ENCODE measurements around the gene LILRB3.
"Not testable (repeated sequence)": the region's sequence is repeated elsewhere in the genome, so short reads cannot be mapped to it uniquely, and the experiment has no call there.

Gene LILRB3

DNA sequence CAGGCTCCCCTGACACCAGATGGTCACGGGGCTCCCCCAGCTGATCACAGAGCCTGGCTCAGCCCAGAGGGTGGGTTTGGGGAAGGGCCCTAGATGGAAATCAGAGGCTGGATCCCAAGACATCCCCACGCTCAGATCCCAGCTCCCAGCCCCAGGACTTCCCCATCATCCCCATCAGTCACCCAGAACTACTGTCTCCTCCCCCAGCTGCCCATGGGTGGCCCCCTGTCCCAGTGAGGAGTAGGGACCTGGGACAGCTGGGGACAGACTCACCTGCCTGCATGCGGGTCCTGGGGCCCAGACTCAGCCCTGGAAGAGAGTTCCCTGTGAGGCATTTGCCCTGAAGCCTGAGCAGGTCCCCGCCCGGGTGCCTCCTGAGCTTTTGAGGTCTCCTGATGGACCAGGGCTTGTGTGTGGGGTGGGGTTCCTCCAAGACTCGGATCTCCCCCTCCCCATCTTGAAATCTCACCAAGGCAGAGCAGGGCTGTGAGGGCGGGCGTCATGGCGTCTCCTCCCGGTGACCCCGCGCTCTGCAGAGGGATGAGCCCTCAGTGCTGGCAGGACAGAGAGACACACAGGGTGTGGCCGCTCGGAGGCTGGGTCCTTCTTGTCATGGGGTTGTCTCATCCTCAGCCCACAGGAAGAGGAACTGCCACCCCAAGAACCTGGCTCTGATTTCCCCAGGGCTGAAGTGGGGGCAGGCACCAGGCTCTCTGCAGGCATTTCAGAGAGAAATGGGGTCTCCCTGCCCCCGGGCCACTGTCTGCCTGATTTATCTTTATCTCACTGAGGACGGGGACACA lies at the start of gene LILRB3:
LILRB3 (minus strand) TSS at position 534 of the 803 bp plus-strand sequence; CDS start at position 503, 31 bp downstream.
- DNase-seq (ENCODE audit: low read depth in 2 of 2), result not testable (repeated sequence)

DNA sequence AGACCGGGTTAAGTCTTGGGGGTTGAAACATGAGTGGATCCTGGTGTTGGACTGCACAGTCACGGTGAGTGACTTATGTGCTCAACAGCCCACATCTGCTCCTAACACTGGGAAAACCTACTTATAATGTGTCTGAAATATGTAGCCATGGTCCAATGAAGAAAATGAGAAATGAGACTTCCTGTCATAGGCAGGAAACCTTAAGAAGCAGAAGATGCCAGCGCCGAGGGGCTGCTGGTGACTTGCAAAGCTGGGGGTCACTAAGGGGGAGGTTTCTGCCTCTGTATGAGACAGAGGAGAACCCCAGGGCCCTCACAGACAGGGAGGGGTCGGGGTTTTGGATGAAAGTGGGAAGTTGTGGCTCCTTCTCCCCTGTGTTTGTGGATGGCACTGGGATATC lies 49.4 kb upstream of the LILRB3 start:
- DNase-seq (ENCODE audit: low read depth in 2 of 2), result not testable (repeated sequence)

DNA sequence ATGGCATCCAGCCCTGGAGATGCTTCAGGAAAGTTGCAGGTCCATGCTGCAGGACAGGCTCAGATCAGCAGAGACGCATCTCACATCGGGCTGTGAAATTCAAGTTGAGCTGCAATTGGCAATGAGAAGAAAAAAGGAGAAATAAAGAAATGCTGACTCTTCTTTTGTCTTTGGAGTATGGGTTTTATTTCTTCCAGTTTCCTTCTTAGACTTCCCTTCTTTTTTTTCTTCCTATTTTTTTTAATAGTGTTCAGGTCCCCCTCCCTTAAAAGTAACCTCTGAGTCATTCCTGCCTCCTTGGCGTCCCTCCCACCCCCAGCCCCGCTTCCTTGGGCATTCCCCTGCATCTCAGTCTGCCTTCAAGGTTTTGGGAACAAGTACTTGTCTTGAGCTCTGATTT lies 48.8 kb upstream of the LILRB3 start:
- DNase-seq (ENCODE audit: low read depth in 2 of 2), result not testable (repeated sequence)

DNA sequence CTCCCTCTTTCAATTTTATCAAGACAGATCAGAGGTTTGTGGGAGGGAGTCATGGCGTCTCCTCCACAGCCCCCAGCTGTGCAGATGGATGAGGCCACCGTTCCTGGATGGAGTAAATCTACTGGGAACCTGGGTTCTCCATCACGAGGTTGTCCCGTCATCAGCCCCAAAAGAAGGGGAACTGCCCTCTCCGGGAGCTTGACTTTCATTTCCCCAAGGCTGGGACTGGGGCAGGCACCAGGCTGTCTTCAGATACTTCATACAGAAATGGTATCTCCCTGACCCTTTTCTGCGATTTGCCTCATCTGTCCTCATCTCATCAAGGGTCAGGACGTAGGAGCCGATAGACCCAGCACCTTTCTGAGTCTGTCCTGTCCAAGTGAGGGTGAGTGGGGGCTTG lies 48.3 kb upstream of the LILRB3 start:
- no peak for DNase-seq (ENCODE audit: low read depth in 2 of 2)

DNA sequence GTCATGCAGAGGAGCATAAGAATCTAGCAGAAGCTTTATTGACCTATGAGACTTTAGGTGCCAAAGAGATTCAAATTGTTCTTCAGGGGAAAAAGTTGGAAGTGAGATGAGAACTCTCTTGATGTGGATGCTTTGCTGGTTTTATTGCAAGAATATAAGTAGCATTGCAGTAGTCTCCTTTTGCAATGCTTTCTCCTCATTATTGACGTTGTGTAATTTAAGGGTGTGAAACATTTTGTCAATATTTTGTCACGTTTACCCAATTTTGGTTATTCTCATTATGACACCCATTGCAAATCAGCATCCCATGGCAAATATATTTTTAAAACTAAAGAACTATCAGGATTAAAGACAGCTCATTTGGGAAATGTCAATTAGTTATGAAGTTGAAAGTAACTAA lies 46.1 kb upstream of the LILRB3 start:
- DNase-seq (ENCODE audit: low read depth in 2 of 2), result no peak

DNA sequence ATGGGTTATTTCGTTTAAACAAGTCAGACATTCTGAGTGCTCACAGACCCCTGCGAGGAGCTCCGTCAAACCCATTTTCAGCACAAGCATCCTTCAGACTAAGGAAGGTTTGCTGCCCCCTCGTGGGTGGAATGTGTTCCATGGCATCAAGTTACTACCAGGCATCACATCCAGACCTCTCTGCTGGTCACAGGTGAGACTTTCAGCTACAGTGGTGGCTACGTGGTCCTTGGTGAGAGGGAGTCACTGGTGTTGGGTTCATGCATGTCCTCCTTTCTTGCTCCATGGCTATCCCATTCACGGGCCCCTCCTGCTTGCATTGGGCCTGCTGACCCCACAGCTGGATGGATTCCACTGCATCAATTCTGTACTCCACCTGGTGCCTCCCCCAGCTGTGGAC lies 43.3 kb upstream of the LILRB3 start:
- DNase-seq (ENCODE audit: low read depth in 2 of 2), result peak; percentile 35 to 39

DNA sequence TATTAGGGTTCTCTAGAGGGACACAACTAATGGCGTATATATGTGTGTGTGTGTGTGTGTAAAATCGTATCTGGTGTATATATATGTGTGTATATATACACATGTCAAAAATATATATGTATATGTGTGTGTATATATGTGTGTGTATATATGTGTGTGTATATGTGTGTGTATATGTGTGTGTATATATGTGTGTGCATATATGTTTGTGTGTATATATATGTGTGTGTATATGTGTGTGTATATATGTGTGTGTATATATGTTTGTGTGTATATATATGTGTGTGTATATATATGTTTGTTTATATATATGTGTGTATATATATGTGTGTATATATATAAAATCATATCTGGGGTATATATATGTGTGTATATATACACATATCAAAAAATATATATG lies 39.7 kb upstream of the LILRB3 start:
- DNase-seq (ENCODE audit: low read depth in 2 of 2), result no peak

DNA sequence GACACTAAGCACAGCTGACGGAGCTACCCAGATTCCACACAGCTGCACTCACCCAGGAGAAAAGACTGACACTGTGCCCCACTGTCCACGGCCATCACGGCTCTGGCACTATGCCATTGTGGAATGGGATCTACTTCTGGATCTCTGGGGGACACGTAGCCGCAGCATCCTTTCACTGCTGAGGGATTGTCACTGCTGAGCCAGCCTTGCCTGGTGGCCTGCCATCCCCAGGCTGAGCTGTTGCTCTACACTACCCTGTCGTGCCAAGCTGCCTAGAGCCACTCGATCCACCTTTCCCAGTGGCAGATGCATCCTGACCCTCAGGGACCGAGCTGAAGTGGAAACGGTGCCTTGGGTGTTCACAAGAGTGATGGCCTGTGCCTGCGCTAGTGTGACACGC lies 39.3 kb upstream of the LILRB3 start:
- no peak for DNase-seq (ENCODE audit: low read depth in 2 of 2)

DNA sequence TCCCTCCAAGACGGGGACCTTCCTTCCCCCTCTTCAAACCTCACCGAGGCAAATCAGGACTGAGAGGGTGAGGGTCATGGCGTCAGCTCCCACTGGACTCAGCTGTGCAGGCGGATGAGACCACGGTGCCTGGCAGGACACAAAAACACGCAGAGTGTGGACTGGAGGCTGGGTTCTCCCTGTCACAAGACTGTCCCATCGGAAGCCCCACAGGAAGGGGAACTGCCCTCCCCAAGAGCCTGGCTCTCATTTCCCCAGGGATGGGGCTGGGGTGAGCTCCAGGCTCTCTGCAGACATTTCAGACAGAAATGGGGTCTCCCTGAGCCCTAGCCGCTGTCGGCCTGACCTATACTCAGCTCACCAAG lies 34.3 kb upstream of the LILRB3 start, which contains the start of gene LILRB5:
LILRB5 (minus strand) TSS at position 158 of the 365 bp plus-strand sequence; CDS start at position 78, 80 bp downstream.
- DNase-seq (ENCODE audit: low read depth in 2 of 2), result no peak

DNA sequence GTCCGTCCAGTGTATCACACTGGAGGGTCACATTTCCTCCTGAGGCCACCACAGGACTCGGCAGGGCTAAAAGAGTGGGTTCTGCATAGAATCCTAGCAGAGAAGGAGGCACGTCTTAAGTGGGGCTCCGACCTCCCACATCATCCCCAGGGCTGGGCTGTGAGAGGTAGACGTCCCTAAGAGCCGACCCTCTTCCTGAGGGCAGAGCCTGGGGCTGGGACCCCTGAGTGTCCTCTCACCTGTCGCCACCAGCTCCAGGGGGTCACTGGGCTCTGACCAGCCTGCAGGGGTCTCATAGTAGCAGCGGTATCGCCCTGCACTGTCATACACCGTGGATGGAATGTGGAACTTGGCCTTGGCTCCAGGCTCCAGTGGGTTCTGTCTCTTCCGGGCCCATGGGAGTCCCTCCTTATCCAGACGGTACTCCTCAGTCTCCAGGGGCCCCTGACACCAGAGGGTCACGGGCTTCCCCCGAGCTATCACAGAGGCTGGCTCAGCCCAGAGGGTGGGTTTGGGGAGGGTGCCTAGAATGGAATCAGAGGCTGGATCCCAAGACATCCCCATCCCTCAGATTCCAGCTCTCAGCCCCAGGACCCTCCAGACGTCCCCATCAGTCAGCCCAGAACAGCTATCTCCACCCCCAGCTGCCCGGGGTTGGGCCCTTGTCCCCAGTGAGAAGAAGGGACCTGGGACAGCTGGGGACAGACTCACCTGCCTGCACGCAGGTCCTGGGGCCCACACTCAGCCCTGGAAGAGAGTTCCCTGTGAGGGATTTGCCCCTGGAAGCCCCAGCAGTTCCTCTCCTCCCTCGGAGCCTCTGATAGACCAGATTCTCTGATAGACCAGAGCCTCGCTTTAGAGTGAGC lies 33.7 kb upstream of the LILRB3 start:
- DNase-seq (ENCODE audit: low read depth in 2 of 2), result no peak

DNA sequence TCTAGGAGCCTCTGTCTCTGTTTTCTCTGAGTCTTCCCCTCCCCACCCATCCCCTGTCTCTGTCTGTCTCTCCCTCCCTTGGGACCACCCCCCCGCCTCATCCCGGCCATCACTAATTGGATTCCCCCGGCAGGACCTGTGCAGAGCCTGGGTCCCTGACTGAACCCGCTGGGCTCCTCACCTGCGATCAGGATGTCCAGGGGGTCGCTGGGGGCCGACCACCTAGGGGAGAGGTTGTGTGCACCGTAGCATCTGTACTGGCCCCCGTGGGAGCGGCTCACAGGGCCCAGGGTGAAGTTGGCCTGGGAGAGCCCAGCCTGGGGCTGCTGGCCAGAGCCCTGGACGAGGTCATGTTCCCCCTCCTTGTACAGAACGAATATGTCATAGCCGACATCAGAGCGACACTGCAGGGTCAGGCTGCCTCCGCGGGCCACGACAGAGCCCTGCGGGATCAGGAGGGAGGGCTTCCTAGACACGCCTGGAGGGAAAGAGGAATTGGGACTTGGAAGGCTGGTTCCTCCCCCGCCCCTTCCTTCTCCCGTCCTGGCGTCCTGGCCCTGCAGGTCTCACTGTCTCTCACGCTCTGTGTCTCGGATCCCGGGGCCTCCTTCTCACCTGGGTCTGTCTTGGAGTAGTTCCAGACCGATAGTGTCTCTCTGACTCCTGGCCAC lies 32.4 kb upstream of the LILRB3 start:
- no peak for DNase-seq (ENCODE audit: low read depth in 2 of 2)

DNA sequence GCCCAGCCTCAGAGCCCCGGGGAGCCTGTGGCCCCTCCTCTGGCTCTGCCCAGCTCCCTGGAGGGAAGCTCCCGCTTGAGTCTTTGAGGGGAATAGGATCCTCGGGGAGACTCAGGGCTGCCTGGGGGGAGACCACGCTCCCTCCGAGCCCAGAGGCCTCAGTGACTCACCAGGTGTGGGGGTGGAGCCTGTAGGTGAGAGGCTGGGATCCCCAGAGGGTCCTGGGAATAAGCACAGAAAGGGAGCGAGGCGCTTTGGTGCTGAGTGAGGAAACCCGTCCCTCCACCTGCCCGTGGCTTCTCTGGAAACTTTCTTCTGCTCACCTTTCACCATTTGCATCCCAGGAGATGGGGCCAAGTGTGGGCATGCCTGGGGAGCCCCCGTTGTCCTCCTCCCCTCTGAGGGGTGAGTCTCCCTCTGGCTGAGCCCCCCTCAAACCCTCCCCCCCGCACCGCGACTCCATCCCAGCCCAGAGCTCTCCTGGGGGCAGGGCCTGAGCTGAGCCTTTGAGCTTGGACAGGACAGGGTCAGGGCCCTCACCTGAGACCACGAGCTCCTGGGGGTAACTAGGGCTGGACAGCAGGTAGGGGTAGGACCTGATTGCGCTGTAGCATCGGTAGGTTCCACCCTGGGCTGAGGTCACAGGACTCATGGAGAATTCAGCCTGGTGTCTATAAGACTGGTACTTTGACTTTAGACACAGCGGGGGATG lies 31.5 kb upstream of the LILRB3 start:
- DNase-seq (ENCODE audit: low read depth in 2 of 2), result no peak

DNA sequence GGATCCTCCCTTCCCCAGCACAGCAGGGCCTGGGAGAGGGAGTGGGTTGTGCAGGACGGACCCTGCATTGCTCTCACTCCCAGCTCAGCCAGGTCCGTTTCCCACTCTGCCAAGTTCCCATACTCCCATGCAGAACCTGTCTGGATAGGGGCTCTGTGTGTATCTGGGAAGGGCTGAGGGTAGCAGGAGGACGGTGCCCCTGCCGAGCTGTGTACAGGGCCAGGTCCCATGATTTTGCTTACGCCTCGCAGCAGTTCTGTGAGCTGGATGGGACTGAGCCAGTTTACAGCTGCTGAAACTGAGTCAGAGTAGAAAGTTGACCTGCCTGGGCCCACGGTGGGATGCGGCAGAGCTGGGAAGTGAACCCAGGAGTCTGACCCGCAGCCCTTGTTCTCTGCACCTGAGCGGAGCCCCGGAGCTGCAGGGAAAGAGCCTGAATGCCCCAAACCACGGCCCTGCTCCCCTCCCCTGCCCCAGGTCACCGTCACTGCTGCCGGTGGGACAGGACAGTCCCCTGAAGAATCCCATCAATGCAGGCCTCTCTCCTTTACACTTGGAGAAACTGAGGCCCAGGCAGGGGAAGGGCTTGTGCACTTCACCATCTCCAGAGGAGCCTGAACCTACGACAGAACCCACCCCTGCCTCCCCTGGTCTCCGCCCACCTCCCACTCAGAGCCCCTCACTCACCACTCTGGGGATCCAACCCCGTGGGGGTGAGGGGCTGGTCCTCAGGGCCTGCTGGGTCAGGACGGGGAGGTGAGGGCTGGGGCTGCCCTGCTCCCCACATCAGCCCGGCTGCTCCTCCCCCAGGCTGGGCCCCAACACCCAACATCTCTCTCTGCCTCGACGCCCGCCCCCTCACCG lies 30.8 kb upstream of the LILRB3 start:
- DNase-seq (ENCODE audit: low read depth in 2 of 2), result no peak

DNA sequence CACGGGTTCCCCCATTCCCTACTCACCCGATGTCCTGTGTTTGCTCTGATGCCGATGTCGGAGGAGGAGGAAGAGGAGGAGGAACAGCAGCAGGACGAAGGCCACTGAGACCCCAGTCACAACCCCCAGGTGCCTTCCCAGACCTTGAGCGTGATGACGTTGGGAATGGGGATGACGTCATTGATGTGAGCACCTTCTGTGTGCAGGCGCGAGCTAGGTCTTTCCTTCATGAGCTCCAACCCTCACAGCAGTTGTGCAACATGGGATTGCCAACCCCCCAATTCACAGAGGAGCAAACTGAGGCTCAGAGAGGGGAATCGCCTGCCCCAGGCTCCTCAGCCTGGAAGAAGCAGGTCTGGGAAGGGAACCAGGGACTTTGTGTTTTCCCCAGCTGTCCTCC lies 30.0 kb upstream of the LILRB3 start:
- DNase-seq (ENCODE audit: low read depth in 2 of 2), result no peak

DNA sequence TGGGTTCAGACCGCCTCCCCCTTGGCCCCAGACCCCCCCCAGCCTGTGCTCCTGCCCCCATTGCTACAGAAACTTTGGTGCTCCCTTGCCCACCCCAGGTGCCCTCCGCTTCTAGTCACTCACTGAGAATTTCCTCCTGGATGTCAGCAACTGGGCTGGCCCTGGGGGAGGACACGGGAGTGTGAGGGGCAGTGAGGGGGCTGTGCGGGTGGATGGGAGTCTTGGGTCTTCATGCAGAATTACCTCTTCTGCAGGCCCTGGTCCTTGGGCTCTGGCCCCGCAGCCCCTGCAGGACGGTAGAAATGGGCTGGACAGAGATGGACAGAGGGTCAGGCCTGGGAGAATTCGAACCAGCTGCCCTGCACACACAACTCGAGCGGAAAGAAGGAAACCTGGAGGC lies 29.4 kb upstream of the LILRB3 start:
- no peak for DNase-seq (ENCODE audit: low read depth in 2 of 2)

DNA sequence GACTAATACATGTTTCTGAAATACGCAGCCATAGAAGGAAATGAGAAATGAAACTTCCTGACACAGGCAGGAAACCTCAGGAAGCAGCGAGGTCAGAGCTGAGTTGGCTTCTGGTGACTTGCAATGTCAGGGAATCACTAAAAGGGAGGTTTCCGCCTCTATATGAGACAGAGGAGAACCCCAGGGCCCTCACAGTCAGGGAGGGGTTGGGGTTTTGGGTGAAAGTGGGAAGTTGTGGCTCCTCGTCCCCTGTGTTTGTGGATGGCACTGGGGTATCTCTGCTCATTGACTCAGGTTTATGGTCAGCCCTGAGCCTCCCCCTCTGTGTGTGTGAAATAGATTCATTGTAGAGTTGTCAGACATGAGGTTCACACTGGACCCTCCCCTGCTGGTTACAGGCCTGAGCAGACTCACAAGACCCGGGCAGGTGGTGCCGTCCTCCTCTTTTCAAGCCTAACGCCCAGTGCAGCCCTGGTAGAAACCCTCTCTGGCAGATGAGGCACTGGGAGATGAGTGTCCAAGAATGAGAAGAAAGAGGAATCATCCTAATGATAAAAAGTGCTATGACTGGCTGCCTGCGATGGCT lies 25.3 kb upstream of the LILRB3 start:
- no peak for DNase-seq (ENCODE audit: low read depth in 2 of 2)

DNA sequence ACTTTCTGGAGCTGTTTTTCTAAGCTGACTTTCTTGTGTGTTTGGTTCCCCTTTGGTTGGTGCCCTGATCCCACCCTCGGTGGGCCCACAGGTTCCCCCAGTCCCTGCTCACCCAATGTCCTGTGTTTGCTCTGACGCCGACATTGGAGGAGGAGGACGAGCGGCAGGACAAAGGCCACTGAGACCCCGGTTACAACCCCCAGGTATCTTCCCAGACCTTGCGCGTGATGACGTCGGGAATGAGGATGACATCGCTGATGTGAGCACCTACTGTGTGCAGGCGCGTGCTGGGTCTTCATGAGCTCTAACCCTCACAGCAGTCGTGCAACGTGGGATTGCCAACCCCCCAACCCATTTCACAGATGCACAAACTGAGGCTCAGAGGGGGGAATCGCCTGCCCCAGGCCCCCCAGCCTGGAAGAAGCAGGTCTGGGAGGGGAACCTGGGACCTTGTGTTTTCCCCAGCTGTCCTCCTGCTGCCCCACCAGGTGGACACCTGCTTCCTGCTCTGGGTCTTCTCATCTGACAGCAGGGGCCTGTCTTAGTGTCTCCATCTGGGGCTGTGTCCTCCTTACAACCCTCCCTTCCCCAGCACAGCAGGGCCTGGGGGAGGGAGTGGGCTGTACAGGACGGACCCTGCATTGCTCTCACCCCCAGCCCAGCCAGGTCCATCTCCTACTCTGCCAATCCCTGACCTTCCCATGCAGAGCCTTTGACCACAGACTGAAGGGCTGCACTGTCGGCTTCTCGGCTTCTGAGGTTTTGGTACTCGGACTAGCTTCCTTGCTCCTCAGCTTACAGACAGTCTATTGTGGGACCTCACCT lies 24.5 kb upstream of the LILRB3 start:
- no peak for DNase-seq (ENCODE audit: low read depth in 2 of 2)

DNA sequence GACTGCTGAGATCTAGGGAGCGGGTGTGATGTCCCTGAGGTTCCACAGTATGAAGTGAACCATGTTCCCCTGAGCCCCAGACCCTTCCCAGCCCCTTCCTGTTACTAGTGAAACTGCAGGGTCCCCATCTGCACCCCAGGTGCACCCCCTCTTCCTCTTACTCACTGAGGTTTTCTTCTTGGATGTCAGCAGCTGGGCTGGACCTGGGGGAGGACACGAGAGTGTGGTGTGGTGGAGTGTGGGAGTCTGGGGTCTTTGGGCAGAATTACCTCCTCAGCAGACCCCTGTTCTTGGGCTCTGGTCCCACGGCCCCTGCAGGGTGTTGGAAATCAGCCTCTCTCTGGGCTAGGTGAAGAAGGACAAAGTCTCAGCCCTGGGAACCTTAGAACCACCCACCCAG lies 23.1 kb upstream of the LILRB3 start:
- DNase-seq (ENCODE audit: low read depth in 2 of 2), result no peak

DNA sequence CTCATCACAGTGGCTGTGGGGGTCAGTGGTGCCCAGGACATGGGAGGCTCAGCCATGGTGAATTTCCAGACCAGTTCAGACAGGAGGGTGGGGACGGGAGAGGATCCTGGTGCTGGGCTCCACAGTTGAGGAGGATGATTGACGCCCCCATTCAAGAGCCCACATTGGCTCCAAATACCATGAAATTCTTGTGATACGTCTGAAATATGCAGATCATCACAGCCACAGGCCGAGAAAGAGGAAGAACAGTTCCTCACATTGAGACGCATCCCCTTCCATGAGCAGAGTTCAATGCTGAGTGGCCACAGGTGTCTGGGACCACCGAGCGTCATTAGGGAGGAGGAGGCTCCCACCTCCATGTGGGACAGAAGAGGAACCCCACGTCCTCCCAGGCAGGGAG lies 21.0 kb upstream of the LILRB3 start:
- not testable (repeated sequence) for DNase-seq (ENCODE audit: low read depth in 2 of 2)
